Neuron (in vitro differentiated cells): ENCODE results near the gene ZRANB3.
"Not testable (repeated sequence)": the region's sequence is repeated elsewhere in the genome, so short reads cannot be mapped to it uniquely, and the experiment has no call there.

Source experiments
- H2AFZ ChIP-seq: one replicate; pipeline ENCODE4 v1.6.1; 2013; ENCODE audit warnings: low read depth, mild to moderate bottlenecking, inconsistent platforms, low read length, moderate library complexity
- H3K27me3 ChIP-seq: one replicate; pipeline ENCODE4 v1.6.1; 2013; ENCODE audit warnings: low read length; ENCODE audit not compliant: insufficient read depth
- H3K36me3 ChIP-seq: one replicate; pipeline ENCODE4 v1.6.1; 2013; ENCODE audit warnings: low read length; ENCODE audit not compliant: insufficient read depth
- H3K4me1 ChIP-seq: one replicate; pipeline ENCODE4 v1.6.1; 2013; ENCODE audit warnings: low read length; ENCODE audit not compliant: insufficient read depth
- H3K4me3 ChIP-seq: 2 replicates; pipeline ENCODE4 v1.5.1; 2013; ENCODE audit warnings: mild to moderate bottlenecking, low read length, moderate library complexity
- H3K9me3 ChIP-seq: one replicate; pipeline ENCODE4 v1.6.1; 2013; ENCODE audit warnings: low read length

ZRANB3 gene

GRCh38 chr2:135304694-135305093 lies 226.3 kb downstream of the ZRANB3 start:
- no peak overlapping the region for H2AFZ ChIP-seq
- no peak overlapping the region for H3K4me3 ChIP-seq
- no peaks in the 10 kb centered on the region for H3K36me3 ChIP-seq
- H3K27me3 ChIP-seq, result no peaks in the 10 kb centered on the region
- no peaks in the 10 kb centered on the region for H3K4me1 ChIP-seq
- peaks cover 6% of the 10 kb centered on the region for H3K9me3 ChIP-seq

GRCh38 chr2:135299658-135300244 lies 231.3 kb downstream of the ZRANB3 start:
- Histone ChIP-seq H3K9me3 (peaks cover 21% of the 10 kb centered on the region), H3K27me3 (no peaks in the 10 kb centered on the region), H3K4me1 (no peaks in the 10 kb centered on the region), H2AFZ (no peak overlapping the region), H3K4me3 (no peak overlapping the region), H3K36me3 (peaks cover 12% of the 10 kb centered on the region)

GRCh38 chr2:135299165-135299564 lies 231.9 kb downstream of the ZRANB3 start:
- Histone ChIP-seq H3K9me3 (peaks cover 21% of the 10 kb centered on the region), H3K4me1 (no peaks in the 10 kb centered on the region), H3K27me3 (no peaks in the 10 kb centered on the region), H3K4me3 (no peak overlapping the region), H3K36me3 (peaks cover 12% of the 10 kb centered on the region), H2AFZ (no peak overlapping the region)

DNA sequence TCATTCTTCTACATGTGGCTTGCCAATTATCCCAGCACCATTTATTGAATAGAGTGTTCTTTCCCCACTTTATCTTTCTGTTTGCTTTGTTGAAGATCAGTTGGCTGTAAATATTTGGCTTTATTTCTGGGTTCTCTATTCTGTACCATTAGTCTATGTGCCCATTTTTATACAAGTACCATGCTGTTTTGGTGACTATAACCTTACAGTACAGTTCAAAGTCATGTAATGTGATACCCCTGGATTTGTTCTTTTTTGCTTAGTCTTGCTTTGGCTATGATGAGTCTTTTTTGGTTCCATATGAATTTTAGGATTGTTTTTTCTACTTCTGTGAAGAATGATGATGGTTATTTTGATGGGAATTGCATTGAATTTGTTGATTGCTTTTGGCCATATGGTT lies 243.9 kb downstream of the ZRANB3 start:
- not testable (repeated sequence) for H3K27me3 ChIP-seq, H3K36me3 ChIP-seq, H3K4me3 ChIP-seq, H3K9me3 ChIP-seq, H2AFZ ChIP-seq, H3K4me1 ChIP-seq

DNA sequence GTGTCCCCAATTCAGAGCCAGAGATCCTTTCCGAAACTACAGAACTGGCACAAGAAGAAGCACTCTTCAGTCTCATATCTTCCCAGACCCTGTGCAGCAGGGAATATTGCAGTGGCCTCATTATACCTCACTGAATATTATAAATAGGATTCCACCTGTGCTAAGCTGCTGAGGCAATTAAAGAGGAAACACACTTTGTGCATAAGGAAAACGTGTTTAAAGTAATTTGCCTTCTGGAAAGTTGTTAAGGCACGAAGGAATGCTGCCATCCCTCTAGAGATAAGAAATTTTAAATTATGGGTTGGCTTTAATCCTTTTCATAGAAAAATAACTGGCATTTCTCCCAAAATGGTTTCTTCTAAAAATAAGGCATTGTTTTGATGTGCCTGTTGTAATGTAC lies 245.6 kb downstream of the ZRANB3 start:
- Histone ChIP-seq H3K4me3 (no peak overlapping the region), H3K9me3 (no peaks in the 10 kb centered on the region), H3K27me3 (no peaks in the 10 kb centered on the region), H3K36me3 (peaks cover 6% of the 10 kb centered on the region), H2AFZ (no peak overlapping the region), H3K4me1 (no peaks in the 10 kb centered on the region)

DNA sequence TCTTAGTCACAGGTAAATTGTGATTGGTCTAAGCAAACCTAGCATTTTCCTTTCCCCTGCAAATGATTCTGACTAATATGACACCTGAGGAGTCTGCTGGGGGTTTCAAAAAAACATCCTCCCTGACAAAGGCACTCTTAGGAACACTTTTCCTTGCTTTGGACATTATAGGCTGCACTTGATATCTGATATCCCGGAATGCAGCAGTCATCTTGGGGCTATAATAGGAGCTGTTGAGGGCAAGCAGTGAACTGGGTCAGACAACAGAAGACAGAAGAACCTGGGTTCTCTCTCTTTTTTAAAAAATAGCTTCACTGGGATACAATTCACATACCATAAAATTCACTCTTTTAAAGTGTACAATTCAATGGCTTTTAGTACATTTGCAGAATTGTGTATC lies 249.6 kb downstream of the ZRANB3 start:
- H3K27me3 ChIP-seq, result no peaks in the 10 kb centered on the region
- no peaks in the 10 kb centered on the region for H3K9me3 ChIP-seq
- H3K4me1 ChIP-seq, result no peaks in the 10 kb centered on the region
- no peaks in the 10 kb centered on the region for H3K36me3 ChIP-seq
- no peak overlapping the region for H3K4me3 ChIP-seq
- no peak overlapping the region for H2AFZ ChIP-seq

GRCh38 chr2:135279209-135279608 lies 251.8 kb downstream of the ZRANB3 start:
- Histone ChIP-seq H3K9me3 (no peaks in the 10 kb centered on the region), H3K4me3 (no peak overlapping the region), H3K4me1 (no peaks in the 10 kb centered on the region), H3K27me3 (no peaks in the 10 kb centered on the region), H2AFZ (no peak overlapping the region), H3K36me3 (no peaks in the 10 kb centered on the region)

DNA sequence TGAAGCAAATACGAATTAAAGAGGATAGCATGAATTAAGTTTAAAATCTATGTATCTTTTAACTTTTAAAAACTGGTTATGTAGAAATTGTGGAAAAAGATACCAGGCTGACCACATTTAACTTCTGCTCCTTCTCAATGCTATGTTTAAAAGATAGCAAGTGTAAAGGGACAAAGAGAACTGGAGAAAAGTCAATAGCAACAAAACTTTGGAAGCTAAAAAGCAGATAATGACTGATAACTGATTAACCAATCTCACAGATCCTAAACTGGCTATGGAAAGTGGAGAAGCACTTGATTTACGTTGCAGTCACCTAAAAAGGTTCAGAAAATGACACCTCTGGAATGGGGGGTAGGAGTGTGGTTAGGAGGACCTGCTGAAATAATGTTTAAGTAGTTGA lies 254.5 kb downstream of the ZRANB3 start:
- Histone ChIP-seq H3K27me3 (no peaks in the 10 kb centered on the region), H3K36me3 (no peaks in the 10 kb centered on the region), H2AFZ (no peak overlapping the region), H3K4me1 (no peaks in the 10 kb centered on the region), H3K4me3 (no peak overlapping the region), H3K9me3 (no peaks in the 10 kb centered on the region)

DNA sequence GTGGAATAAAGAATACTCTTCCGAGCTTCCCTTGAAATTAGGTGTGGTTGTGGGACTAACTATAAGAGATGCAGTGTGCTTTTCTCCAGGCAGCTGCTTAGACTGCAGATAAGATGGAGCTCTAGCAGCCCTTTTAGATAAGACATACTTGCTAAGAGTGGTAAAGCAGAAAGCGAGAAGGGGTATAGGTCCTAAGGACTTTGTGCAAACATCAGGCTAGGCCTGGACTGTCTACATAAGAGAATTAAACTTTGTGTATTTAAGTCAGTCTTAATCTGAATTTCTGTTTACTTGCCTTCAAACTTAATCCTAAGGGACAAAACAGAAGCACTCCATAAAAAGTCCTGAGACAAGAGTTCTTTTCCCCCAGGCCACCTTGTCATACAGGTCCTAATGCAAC lies 260.0 kb downstream of the ZRANB3 start:
- H2AFZ ChIP-seq, result no peak overlapping the region
- H3K4me1 ChIP-seq, result no peaks in the 10 kb centered on the region
- H3K27me3 ChIP-seq, result no peaks in the 10 kb centered on the region
- no peaks in the 10 kb centered on the region for H3K36me3 ChIP-seq
- H3K4me3 ChIP-seq, result no peak overlapping the region
- H3K9me3 ChIP-seq, result no peaks in the 10 kb centered on the region

DNA sequence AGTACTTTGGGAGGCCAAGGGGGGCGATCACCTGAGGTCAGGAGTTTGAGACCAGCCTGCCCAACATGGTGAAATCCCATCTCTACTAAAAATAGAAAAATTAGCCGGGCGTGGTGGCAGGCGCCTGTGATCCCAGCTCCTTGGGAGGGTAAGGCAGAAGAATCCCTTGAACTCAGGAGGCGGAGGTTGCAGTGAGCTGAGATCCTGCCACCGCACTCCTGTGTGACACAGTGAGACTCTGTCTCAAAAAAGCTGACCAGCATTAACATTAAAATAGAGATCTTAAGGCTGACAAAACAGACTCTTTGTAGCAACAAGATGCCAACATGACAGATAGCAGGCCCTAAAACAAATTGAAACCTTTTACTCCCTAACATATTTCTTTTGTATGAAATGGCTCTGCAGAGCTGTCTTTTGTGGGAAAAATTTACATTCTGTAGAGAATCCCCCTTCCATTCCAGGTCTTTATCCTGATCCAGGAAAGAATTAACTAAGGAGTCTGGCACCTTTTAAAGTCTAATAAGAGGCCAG lies 265.0 kb downstream of the ZRANB3 start:
- H3K4me1 ChIP-seq, result no peaks in the 10 kb centered on the region

GRCh38 chr2:135259123-135259522 lies 271.9 kb downstream of the ZRANB3 start:
- Histone ChIP-seq H2AFZ (no peak overlapping the region), H3K4me1 (no peaks in the 10 kb centered on the region)

More for the DNA sequence above, 265.0 kb downstream of the ZRANB3 start:
- H3K4me3 ChIP-seq, result no peak overlapping the region
- H2AFZ ChIP-seq, result no peak overlapping the region
- H3K27me3 ChIP-seq, result no peaks in the 10 kb centered on the region
- H3K36me3 ChIP-seq, result peaks cover 2% of the 10 kb centered on the region
- no peaks in the 10 kb centered on the region for H3K9me3 ChIP-seq

DNA sequence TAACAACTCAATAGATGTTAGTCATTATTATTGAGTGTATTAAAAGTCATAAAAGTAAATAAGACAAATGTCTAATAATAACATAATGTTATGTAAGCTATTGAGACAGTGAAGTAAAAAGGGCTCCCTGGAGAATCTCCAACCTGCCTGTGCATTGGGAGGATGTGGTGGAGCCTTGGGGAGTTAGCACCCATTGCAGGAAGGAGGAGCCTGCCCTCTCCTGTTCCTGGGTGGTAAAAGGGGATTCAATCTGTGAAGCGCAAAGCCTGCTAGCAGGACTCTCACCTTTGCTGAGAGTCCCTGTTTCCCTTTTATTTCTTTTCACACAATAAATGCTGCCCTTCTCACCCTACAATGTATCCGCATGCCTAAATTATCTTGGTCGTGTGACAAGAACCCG lies 272.8 kb downstream of the ZRANB3 start:
- peaks cover 2% of the 10 kb centered on the region for H3K4me1 ChIP-seq
- no peak overlapping the region for H2AFZ ChIP-seq
- H3K36me3 ChIP-seq, result peaks cover under 1% of the 10 kb centered on the region
- no peak overlapping the region for H3K4me3 ChIP-seq
- H3K27me3 ChIP-seq, result no peaks in the 10 kb centered on the region
- H3K9me3 ChIP-seq, result peaks cover 2% of the 10 kb centered on the region

More at GRCh38 chr2:135259123-135259522, 271.9 kb downstream of the ZRANB3 start:
- Histone ChIP-seq H3K27me3 (no peaks in the 10 kb centered on the region), H3K36me3 (peaks cover 2% of the 10 kb centered on the region), H3K9me3 (peaks cover 2% of the 10 kb centered on the region), H3K4me3 (no peak overlapping the region)

- Histone ChIP-seq H2AFZ (no peak overlapping the region), H3K4me1 (peaks cover 8% of the 10 kb centered on the region), H3K27me3 (no peaks in the 10 kb centered on the region), H3K4me3 (no peak overlapping the region), H3K9me3 (peaks cover 2% of the 10 kb centered on the region), H3K36me3 (no peaks in the 10 kb centered on the region)
Observed at GRCh38 chr2:135257383-135258090, 273.5 kb downstream of the ZRANB3 start.
